Activated T-cell treated with anti-CD3 and anti-CD28 coated beads, Interleukin-2, amount 50 U/mL, for 24 hours (primary cell): ENCODE data around the gene CLDN4.
"Not testable (repeated sequence)": the region's sequence is repeated elsewhere in the genome, so short reads cannot be mapped to it uniquely, and the experiment has no call there.

Experiments
- DNase-seq: peaks from one replicate; pipeline ENCODE4 v3.0.0-alpha.2; 2020
- H3K27ac Mint-ChIP-seq: 2 replicates; pipeline ENCODE4 v1.8.0; 2020; ENCODE audit warnings: mild to moderate bottlenecking, mixed read lengths
- H3K27me3 Mint-ChIP-seq: 2 replicates; pipeline ENCODE4 v1.8.0; 2020; ENCODE audit warnings: mixed read lengths
- H3K36me3 Mint-ChIP-seq: 2 replicates; pipeline ENCODE4 v1.8.0; 2020; ENCODE audit warnings: low read depth, mixed read lengths
- H3K4me1 Mint-ChIP-seq: 2 replicates; pipeline ENCODE4 v1.8.0; 2020; ENCODE audit warnings: low read depth, mixed read lengths
- H3K4me3 Mint-ChIP-seq: 2 replicates; pipeline ENCODE4 v1.8.0; 2020; ENCODE audit warnings: mild to moderate bottlenecking, moderate library complexity, mixed read lengths
- H3K9me3 Mint-ChIP-seq: 2 replicates; pipeline ENCODE4 v1.8.0; 2020; ENCODE audit warnings: mixed read lengths

Gene CLDN4

DNA sequence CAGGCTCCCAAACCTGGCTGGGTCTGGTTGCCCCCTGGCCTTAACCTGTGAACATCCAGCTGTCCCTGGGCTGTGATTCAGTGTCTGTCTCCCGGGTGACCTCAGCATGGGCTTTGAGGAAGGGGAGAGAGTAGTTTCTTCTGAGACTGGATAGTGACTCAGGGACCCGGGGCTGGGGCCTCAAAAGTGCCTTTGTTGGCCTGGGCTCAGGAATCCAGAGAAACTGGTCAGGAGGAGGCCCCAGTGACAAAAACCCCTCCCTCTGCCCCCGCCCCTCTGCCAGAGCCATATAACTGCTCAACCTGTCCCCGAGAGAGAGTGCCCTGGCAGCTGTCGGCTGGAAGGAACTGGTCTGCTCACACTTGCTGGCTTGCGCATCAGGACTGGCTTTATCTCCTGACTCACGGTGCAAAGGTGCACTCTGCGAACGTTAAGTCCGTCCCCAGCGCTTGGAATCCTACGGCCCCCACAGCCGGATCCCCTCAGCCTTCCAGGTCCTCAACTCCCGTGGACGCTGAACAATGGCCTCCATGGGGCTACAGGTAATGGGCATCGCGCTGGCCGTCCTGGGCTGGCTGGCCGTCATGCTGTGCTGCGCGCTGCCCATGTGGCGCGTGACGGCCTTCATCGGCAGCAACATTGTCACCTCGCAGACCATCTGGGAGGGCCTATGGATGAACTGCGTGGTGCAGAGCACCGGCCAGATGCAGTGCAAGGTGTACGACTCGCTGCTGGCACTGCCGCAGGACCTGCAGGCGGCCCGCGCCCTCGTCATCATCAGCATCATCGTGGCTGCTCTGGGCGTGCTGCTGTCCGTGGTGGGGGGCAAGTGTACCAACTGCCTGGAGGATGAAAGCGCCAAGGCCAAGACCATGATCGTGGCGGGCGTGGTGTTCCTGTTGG, at the start of gene CLDN4:
Gene CLDN4 (plus strand): TSS at position 316 of the 903 bp plus-strand sequence. CDS start 206 bp downstream, at position 522.
- H3K9me3 Mint-ChIP-seq: no peaks in the 10 kb centered on the region
- DNase-seq: no peak
- H3K4me1 Mint-ChIP-seq: peaks cover 26% of the 10 kb centered on the region
- no peaks in the 10 kb centered on the region for H3K36me3 Mint-ChIP-seq
- H3K27me3 Mint-ChIP-seq: peaks cover 32% of the 10 kb centered on the region
- H3K4me3 Mint-ChIP-seq: no peak within 1 kb of the TSS
- no peak within 1 kb of the TSS for H3K27ac Mint-ChIP-seq

GRCh38 chr7:73786588-73786987, 44.2 kb upstream of the CLDN4 start:
- Mint-ChIP-seq H3K4me1 (no peaks in the 10 kb centered on the region), H3K36me3 (no peaks in the 10 kb centered on the region), H3K27me3 (no peaks in the 10 kb centered on the region), H3K27ac (no peak overlapping the region), H3K4me3 (no peak overlapping the region), H3K9me3 (no peaks in the 10 kb centered on the region)
- DNase-seq: no peak

- not testable (repeated sequence) for H3K27me3 Mint-ChIP-seq, H3K36me3 Mint-ChIP-seq, H3K4me3 Mint-ChIP-seq, H3K27ac Mint-ChIP-seq, DNase-seq, H3K9me3 Mint-ChIP-seq, H3K4me1 Mint-ChIP-seq
Observed at GRCh38 chr7:73787786-73788048, 43.1 kb upstream of the CLDN4 start.

- Mint-ChIP-seq H3K27ac (no peak overlapping the region), H3K4me3 (no peak overlapping the region), H3K4me1 (no peaks in the 10 kb centered on the region), H3K27me3 (peaks cover 5% of the 10 kb centered on the region), H3K36me3 (no peaks in the 10 kb centered on the region), H3K9me3 (no peaks in the 10 kb centered on the region)
- no peak for DNase-seq
Observed at GRCh38 chr7:73789051-73789450, 41.7 kb upstream of the CLDN4 start.

DNA sequence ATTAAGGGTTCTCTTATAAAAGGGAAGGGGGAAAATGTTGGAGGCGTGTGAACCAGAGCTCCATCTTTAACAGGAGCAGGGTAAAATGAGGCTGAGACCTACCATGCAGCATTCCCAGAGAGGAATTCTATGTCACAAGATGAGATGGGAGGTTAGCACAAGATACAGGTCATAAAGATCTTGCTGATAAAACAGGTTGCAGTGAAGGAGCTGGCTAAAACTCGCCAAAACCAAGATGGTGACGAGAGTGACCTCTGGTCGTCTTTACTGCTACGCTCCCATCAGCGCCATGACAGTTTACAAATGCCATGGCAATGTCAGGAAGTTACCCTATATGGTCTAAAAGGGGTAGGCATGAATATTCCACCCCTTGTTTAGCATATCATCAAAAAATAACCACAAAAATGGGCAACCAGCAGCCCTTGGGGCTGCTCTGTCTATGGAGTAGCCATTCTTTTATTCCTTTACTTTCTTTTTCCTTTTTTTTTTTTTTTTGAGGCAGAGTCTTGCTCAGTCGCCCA, 39.6 kb upstream of the CLDN4 start:
- peaks cover 14% of the 10 kb centered on the region for H3K27me3 Mint-ChIP-seq
- H3K27ac Mint-ChIP-seq, H3K4me3 Mint-ChIP-seq, DNase-seq, H3K9me3 Mint-ChIP-seq, H3K36me3 Mint-ChIP-seq, H3K4me1 Mint-ChIP-seq: not testable (repeated sequence)

DNA sequence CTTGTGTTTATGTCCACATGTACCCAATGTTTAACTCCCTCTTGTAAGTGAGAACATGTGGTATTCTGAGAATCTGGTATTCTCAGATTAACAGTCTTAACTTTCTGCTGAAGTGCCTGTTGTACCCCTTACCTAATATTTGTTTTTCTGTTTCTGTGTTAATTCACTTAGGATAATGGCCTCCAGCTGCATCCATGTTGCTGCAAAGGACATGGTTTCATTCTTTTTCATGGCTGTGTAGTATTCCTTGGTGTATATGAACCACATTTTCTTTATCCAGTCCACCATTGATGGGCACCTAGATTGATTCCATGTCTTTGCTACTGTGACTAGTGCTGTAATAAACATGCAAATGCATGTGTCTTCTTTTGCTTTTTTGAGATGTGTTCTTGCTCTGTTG, 35.6 kb upstream of the CLDN4 start:
- not testable (repeated sequence) for H3K36me3 Mint-ChIP-seq, H3K27ac Mint-ChIP-seq, H3K9me3 Mint-ChIP-seq, DNase-seq, H3K4me1 Mint-ChIP-seq, H3K4me3 Mint-ChIP-seq
- peaks cover 14% of the 10 kb centered on the region for H3K27me3 Mint-ChIP-seq

DNA sequence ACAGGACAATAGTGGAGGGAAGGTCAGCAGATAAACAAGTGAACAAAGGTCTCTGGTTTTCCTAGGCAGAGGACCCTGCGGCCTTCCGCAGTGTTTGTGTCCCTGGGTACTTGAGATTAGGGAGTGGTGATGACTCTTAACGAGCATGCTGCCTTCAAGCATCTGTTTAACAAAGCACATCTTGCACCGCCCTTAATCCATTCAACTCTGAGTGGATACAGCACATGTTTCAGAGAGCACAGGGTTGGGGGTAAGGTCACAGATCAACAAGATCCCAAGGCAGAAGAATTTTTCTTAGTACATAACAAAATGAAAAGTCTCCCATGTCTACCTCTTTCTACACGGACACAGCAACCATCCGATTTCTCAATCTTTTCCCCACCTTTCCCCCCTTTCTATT, 34.1 kb upstream of the CLDN4 start:
- H3K27me3 Mint-ChIP-seq: peaks cover 14% of the 10 kb centered on the region
- not testable (repeated sequence) for DNase-seq, H3K9me3 Mint-ChIP-seq, H3K36me3 Mint-ChIP-seq, H3K27ac Mint-ChIP-seq, H3K4me1 Mint-ChIP-seq, H3K4me3 Mint-ChIP-seq

DNA sequence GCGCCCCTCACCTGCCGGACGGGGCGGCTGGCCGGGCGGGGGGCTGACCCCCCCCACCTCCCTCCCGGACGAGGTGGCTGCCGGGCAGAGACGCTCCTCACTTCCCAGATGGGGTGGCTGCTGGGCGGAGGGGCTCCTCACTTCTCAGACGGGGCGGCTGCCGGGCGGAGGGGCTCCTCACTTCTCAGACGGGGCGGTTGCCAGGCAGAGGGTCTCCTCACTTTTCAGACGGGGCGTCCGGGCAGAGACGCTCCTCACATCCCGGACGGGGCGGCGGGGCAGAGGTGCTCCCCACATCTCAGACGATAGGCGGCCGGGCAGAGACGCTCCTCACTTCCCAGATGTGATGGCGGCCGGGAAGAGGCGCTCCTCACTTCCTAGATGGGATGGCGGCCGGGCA, 33.6 kb upstream of the CLDN4 start:
- H3K4me3 Mint-ChIP-seq, H3K9me3 Mint-ChIP-seq, H3K4me1 Mint-ChIP-seq, DNase-seq, H3K36me3 Mint-ChIP-seq, H3K27ac Mint-ChIP-seq: not testable (repeated sequence)
- H3K27me3 Mint-ChIP-seq: peaks cover 11% of the 10 kb centered on the region

- H3K36me3 Mint-ChIP-seq: no peaks in the 10 kb centered on the region
- H3K4me3 Mint-ChIP-seq: no peak overlapping the region
- H3K4me1 Mint-ChIP-seq: no peaks in the 10 kb centered on the region
- DNase-seq: no peak
- H3K27ac Mint-ChIP-seq: no peak overlapping the region
- H3K27me3 Mint-ChIP-seq: peaks cover 8% of the 10 kb centered on the region
- no peaks in the 10 kb centered on the region for H3K9me3 Mint-ChIP-seq
Observed at GRCh38 chr7:73799282-73800141, 31.3 kb upstream of the CLDN4 start.

GRCh38 chr7:73801577-73801976, 29.2 kb upstream of the CLDN4 start:
- Mint-ChIP-seq H3K27ac (no peak overlapping the region), H3K27me3 (no peaks in the 10 kb centered on the region), H3K4me1 (no peaks in the 10 kb centered on the region), H3K36me3 (no peaks in the 10 kb centered on the region), H3K9me3 (no peaks in the 10 kb centered on the region), H3K4me3 (no peak overlapping the region)
- no peak for DNase-seq

GRCh38 chr7:73802459-73802858, 28.3 kb upstream of the CLDN4 start:
- Mint-ChIP-seq H3K27ac (no peak overlapping the region), H3K4me1 (no peaks in the 10 kb centered on the region), H3K36me3 (no peaks in the 10 kb centered on the region), H3K27me3 (no peaks in the 10 kb centered on the region), H3K4me3 (no peak overlapping the region), H3K9me3 (no peaks in the 10 kb centered on the region)
- no peak for DNase-seq

DNA sequence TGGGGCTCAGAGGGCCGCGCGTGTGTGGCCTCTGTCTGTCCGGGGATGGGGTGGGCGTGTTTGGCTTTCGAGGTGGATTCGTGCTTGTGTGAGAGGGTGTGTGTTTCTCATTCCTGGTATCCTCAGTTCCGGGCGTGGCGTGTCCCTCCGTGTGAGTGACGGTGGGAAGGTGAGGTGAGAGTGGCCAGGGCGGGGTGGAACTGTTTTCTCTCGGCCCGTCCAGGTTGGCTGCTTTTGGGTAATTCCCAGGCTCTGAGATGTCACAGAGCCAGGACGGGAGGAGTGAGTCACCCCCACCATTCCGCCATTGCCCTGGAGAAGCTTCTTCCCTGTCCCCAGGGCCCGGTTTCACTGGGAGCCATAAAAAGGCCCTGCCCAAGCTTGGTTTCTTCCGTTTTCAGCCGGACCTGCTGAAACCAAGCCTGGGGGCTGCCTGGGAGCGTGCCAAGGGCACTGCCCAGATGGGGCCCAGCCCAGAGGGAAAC, 21.3 kb upstream of the CLDN4 start:
- Mint-ChIP-seq H3K27me3 (peaks cover 13% of the 10 kb centered on the region), H3K4me3 (no peak overlapping the region), H3K9me3 (peaks cover 2% of the 10 kb centered on the region), H3K27ac (no peak overlapping the region), H3K4me1 (no peaks in the 10 kb centered on the region), H3K36me3 (no peaks in the 10 kb centered on the region)
- DNase-seq: no peak

DNA sequence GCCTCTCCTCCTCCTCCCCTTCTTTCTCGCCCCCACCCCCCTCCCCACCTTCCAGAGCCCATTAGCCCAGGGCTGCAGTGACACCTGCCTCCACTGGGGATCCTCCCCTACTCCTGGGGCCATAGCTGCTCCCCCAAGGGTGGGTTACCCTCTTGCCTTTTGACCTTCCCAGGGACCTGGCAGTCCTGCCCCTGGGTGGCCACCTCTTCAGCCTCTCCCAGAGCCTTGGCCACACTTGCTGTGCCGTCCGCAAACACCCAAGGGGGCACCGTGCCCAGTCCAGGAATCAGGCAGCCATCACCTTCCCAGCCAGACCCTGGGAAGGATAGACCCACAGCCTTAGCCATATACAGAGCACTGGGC, 19.8 kb upstream of the CLDN4 start:
- Mint-ChIP-seq H3K27ac (no peak overlapping the region), H3K4me1 (no peaks in the 10 kb centered on the region), H3K4me3 (no peak overlapping the region), H3K36me3 (no peaks in the 10 kb centered on the region), H3K9me3 (peaks cover 2% of the 10 kb centered on the region), H3K27me3 (peaks cover 21% of the 10 kb centered on the region)
- no peak for DNase-seq

- no peaks in the 10 kb centered on the region for H3K4me1 Mint-ChIP-seq
- no peaks in the 10 kb centered on the region for H3K36me3 Mint-ChIP-seq
- H3K27ac Mint-ChIP-seq: no peak overlapping the region
- peaks cover 2% of the 10 kb centered on the region for H3K9me3 Mint-ChIP-seq
- DNase-seq: peak; percentile 71
- H3K27me3 Mint-ChIP-seq: peaks cover 21% of the 10 kb centered on the region
- H3K4me3 Mint-ChIP-seq: no peak overlapping the region
Observed at GRCh38 chr7:73811760-73812168, 19.0 kb upstream of the CLDN4 start.

DNA sequence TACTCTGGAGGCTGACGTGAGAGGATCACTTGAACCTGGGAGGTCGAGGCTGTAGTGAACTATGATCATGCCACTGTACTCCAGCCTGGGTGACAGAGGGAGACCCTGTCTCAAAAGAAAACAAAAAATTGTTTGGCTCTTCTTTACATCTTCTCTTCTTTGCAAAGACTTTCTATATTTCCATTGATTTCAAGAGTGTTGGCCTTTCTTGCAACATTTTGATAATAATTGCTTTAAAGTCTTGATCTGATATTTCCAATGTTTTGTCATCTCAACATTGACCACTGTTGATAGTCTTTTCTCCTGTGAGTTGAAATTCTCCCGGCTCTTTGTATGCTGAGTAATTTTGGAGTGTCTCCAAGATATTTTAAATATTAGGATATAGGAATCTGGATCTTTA, 17.8 kb upstream of the CLDN4 start:
- no peak for DNase-seq
- H3K27me3 Mint-ChIP-seq: peaks cover 21% of the 10 kb centered on the region
- no peaks in the 10 kb centered on the region for H3K36me3 Mint-ChIP-seq
- no peak overlapping the region for H3K27ac Mint-ChIP-seq
- H3K4me3 Mint-ChIP-seq: no peak overlapping the region
- H3K9me3 Mint-ChIP-seq: peaks cover 2% of the 10 kb centered on the region
- H3K4me1 Mint-ChIP-seq: no peaks in the 10 kb centered on the region
